Activated CD4-positive, alpha-beta T cell treated with anti-CD3 and anti-CD28 coated beads, Interleukin-2, Interleukin-4, amounts not matched to agents 100 ng/mL and 50 ng/mL, durations not matched to agents 16 hours and 8 hours (primary cell): ENCODE measurements around the gene GPBP1.
"Not testable (repeated sequence)": the region's sequence is repeated elsewhere in the genome, so short reads cannot be mapped to it uniquely, and the experiment has no call there.

Experiments
- DNase-seq: peaks from one replicate; pipeline ENCODE4 v3.0.0-alpha.2; 2020; ENCODE audit warnings: low spot score

GPBP1 gene

DNA sequence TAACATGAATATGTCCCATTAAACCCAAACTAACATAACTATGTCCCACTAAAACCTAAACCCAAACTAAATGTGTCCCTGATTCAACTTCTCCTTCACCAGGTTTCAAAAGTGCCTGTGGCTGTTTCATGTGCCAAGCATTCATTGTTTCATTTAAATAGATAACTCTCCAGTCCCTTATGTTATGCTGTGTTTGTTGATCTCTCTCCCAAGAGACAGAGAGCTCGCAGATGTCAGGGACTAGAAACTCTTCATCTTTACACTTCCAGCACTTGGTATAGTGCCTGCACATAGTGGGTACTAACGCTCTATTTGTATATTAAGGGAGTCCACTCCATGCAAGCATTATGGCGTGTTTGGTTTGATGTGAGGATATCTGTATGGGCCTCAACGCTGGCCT, 118.0 kb downstream of the GPBP1 start:
- DNase-seq = no peak

DNA sequence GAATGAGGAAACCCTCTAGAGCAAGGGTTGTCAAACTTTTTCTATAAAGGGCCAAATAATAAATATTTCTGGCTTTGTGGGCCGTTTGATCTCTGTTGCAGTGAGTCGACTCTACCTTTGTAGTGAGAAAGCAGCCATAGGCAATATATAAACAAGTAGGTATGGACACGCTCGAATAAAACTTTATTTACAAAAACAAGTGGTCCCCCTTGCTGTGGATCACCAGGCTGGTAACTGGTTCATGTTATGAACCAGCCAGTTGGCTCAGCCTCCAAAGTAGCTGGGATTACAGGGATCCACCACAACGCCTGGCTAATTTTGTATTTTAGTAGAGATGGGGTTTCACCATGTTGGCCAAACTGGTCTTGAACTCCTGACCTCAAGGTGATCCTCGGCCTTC, 118.5 kb downstream of the GPBP1 start:
- no peak for DNase-seq

DNA sequence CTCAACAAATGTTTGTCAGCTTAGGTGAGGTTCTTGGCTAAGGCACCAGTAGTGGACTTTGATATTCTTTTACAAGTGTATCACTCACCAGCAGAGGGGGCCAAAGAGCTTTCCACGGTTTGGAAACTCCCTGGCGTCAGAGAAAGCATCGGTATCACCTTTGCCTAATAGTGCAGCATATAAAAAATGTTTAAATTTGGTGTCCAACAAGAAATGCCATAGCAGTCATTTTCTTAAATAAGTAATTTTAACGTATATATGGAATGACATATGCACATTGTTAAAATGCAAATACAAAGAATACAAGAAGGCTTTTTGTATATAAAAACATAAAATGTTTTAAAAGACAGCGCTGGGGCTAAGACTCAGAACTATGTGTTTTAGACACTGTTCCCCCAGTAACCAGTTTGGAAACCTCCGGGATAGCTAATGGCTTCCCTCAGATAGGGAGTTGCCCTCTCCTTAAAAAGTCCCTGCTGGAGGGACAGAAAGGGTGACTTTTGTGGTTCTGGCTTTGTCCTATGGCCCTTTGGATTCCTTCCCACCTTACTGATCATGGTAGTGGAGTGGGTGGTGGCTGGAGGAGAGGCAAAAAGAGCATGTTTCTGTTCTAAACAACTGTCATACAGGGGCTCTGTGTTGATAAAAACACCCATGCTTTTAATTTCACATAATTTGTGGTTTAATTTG, 124.6 kb downstream of the GPBP1 start:
- DNase-seq = peak; percentile 87

DNA sequence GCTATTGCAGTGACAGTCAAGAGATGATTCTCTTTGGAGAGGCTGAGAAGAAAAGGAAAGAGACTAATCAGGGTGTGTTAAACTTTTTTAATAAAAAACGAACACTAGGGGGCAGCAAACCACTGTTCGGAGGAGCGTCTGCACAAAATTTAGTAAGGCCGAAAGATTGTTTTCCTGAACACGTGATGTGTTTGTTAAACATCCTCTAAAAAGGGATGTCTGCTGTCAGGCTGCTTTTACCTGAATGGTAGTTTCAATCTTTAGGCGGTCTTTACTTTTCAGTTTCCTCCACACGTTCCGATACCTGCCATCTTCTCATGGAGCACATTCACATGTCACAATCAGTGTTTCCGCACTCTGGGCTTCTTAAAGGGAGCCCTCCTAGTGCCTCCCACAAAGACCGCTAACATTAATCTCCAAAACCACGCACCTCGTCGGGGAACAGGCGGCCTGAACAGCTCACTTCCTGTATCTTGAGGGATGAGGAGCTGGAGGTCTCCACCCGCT, 125.2 kb downstream of the GPBP1 start:
- DNase-seq = peak; percentile 81

DNA sequence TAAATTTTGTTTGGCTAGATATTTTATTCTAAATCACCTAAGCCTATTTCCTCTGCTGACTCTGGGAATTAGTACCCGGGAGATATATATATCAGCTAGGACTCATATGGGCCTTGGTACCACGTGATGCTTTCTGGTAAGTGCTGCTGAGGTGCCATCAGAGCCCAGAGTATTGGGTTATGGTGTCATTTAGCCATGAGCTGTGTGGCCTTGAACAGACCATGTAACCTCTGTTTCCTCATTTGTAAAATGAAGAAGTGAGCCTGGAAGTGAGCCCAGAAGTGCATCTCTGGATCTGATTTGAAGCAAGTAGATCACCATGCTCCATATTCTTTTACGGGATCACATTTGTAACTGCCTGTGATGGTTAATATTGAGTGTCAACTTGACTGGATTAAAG, 126.1 kb downstream of the GPBP1 start:
- DNase-seq = no peak

DNA sequence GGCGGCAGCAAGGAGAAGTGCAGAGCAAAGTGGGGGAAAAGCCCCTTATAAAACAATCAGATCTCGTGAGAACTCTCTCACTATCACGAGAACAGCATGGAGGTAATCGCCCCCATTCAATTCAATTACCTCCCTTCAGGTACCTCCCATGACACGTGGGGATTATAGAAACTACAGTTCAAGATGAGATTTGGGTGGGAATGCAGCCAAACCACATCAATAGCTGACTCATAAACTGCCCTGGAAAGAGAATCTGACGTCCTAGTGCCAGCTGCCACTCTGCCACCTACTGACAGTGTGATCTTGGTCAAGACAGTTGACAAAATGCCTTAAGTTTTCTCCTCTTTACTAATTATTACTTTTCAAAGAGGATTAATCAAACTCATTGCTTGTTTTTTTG, 128.3 kb downstream of the GPBP1 start:
- no peak for DNase-seq

DNA sequence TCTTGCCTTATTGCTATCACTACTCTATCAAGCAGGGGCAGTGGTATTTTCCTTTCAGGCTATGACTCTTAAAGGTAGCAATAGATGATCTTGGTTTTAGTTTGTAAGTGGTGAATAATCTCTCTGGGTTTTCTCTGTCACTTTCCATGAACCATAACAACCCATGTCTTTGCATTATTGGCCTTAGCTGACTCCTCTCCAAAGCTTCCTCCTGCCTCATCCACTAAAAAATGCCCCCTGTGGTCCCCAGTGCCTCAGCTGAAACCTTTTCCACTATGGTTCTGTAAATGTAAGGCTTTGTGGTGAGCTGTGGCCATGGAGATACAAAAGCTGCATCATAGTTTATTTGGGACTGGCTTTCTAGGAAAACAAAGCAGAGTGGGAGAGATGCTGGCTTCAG, 128.8 kb downstream of the GPBP1 start:
- DNase-seq = no peak

DNA sequence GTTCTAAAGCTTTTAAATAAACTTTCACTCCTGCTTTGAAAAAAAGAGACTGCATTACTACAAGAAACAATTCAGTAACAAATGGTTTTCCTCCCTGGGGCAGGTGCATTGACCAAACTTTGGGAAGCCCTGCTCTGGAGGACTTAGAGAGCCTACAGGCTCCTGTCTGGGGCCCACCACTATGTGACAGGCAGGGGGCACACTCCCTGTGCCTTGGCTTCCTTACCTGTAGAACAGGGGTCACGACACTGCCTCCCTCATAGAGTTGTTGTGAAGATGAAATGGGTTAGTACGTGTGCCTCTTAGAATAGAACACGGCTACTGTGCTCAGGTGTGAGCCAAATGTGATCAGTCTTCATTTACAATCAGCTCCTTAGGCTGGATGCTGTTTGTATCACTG, 130.1 kb downstream of the GPBP1 start:
- DNase-seq = no peak

DNA sequence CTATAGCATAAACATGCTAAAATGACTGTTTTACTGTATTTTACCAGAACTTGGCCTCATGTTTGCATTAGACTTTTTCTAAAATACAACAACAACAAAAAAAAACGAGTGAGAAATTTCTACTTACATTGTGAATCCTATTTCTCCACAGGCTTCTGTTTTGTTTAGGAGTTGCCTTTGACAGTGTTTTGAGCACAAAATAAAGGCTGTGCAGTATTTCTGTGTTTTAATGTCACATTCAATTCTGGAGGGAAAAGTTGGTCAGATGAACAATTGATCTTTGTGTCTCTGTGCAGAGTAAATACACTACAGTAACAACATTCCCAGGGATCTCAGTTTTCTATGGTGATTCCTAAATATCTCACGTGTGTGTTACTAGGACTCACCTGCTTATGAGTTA, 131.1 kb downstream of the GPBP1 start:
- no peak for DNase-seq

DNA sequence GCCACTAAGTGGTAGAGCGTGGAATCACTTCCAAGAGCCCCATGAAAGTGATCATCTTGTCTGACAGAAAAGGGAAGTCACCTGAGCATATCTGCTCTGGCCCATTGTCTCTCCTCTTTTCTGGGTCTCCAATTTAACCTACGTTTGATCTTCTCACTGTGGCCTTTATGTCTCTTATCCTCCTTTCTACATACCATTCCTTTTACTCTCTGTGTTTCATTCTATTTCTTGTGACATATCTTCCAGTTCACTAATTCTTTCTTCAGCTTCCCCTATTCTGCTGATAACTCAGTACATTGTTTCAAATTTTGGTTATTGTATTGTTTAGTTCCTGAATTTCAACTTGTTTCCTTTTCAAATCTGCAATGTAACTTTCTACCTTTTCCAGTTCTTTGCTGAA, 132.5 kb downstream of the GPBP1 start:
- DNase-seq = no peak

DNA sequence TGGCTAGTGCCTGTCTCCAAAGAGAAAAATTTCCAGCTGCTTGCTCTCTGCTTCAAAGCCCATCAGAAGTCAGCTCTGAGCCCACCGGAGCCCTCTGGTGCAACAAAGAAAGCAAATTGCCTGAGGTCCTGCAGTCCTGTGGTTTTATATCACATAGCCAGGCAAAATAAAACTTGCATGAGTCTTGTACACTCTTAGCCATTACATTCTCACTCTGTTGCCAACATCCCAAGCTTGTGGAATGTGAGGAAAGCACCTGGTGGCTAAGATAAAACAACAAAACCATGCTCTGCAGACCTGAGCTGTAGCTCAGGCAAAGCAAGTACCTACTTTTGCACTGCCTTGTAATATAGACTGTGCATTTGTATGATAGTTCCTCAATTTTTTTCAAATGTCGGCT, 133.7 kb downstream of the GPBP1 start:
- DNase-seq = no peak

DNA sequence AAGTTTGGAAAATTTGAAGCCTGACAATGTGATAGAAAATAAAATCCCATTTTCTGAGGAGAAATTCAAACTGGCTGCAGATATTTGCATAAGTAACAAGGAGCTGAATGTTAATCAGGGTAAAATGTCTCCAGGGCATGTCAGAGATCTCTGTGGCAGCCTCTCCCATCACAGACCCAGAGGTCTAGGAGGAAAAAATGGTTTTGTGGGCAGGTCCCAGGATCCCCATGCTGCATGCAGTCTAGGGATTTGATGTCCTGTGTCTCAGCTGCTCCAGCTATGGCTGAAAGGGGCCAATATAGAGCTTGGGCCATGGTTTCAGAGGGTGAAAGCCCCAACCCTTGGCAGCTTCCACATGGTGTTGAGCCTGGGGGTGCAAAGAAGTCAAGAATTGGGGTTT, 135.2 kb downstream of the GPBP1 start:
- DNase-seq = not testable (repeated sequence)

DNA sequence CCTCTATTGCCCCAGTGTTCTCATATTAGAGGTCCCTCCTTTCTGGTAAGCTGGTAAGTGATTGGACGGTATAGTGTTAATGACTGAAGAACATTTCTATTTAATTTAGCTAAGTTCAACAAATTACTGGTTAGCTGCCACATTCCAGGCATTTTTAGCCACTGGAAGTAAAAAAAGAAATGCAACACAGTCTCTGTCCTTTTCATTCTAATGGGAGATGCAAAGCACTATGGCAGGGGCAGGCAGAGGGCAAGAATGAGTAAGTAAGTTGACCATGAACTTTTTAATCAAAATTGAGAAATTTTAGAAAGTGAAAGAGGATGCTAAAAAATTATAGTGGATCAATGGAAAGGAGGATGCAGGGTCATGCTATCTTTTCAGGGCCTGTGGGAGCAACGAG, 137.4 kb downstream of the GPBP1 start:
- no peak for DNase-seq

DNA sequence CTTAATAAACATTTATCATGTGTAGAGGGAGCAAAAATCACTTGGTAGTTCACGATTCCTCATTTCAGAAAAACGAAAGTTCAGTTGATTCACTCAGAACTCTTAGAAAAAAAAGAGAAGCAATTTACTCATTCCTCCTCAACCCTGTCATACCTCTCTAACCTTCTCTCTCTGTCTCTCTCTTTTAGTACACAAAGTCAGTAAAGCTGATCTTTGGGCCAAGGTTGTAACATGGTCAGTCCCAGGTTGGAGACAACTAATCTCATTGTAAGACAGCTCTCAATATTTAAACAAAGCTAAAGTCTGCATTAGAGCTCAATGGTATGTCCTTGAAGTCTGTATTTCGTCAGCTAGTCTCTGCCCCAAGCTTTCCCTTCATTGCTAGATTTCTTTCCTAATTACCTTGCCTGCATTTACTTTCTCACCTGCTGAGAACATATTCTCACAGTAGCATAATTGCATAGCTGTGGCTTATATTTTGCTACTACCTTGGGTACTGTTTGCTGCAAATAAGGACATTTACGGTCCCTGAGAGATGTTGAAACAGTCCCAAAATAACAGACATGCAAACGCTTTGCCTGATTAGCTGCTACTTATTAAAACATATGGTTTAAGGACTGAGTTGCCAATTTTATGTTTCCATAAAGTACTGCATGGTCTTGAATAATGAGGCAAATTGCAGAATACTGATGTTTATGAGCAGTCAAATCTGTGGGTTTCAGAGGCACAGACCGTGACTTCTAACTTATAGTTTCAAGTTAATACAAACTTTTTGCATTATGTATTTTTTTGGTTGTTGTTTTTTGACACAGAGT, 138.3 kb downstream of the GPBP1 start:
- no peak for DNase-seq

DNA sequence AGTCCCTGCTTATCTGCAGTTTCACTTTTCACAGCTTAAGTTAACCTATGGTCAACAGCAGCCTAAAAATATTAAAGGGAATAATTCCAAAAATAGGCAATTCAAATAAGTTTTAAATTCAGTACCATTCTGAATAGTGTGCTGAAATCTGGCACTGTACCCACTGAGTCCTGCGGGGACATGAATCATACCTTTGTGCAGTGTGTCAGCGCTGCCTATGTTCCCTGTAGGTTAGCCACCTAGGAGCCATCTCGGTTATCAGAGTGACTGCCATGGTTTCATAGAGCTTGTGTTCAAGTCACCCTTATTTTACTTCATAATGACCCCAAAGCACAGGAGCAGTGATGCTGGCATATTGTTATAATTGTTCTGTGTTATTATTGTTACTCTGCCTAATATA, 139.9 kb downstream of the GPBP1 start:
- DNase-seq = no peak
